Esophagus (tissue), 2 donors: ENCODE measurements around the gene PARD6G. TPM values are rescaled to one million over a fixed set of nuclear protein-coding genes. Genes with fewer than 3 reads are reported as not detected.
A peak's percentile ranks its signal among the peaks of the same experiment; 100 is the strongest.
"Not testable (repeated sequence)": the region's sequence is repeated elsewhere in the genome, so short reads cannot be mapped to it uniquely, and the experiment has no call there.

ENCODE experiments used
- H3K27ac ChIP-seq, 2 donors: one replicate each; pipeline ENCODE4 v1.5.1; 2013; ENCODE audit warnings: low read depth in 2 of 2, mild to moderate bottlenecking in 2 of 2, inconsistent platforms in 1 of 2, low read length in 1 of 2, moderate library complexity in 1 of 2
- H3K27me3 ChIP-seq, 2 donors: one replicate each; pipeline ENCODE4 v1.6.1; 2013; ENCODE audit warnings: low read length in 2 of 2, control low read depth in 1 of 2, mild to moderate bottlenecking in 1 of 2; ENCODE audit not compliant: insufficient read depth in 2 of 2, control insufficient read depth in 1 of 2
- H3K36me3 ChIP-seq, 2 donors: one replicate each; pipeline ENCODE4 v1.6.1; 2013; ENCODE audit warnings: low read length in 1 of 2; ENCODE audit not compliant: control insufficient read depth in 2 of 2, insufficient read depth in 2 of 2
- H3K4me1 ChIP-seq, 2 donors: one replicate each; pipeline ENCODE4 v1.6.1; 2013; ENCODE audit warnings: low read length in 1 of 2; ENCODE audit not compliant: control insufficient read depth in 2 of 2, insufficient read depth in 2 of 2
- H3K4me3 ChIP-seq, 2 donors: one replicate each; pipeline ENCODE4 v1.5.1; 2013; ENCODE audit warnings: low read length in 2 of 2, mild to moderate bottlenecking in 2 of 2, low read depth in 1 of 2, moderate library complexity in 1 of 2
- H3K9me3 ChIP-seq, 2 donors: one replicate each; pipeline ENCODE4 v1.6.1; 2013; ENCODE audit warnings: mild to moderate bottlenecking in 2 of 2, low read depth in 1 of 2, low read length in 1 of 2, moderate library complexity in 1 of 2; ENCODE audit not compliant: control insufficient read depth in 2 of 2, insufficient read depth in 1 of 2
- WGBS, 2 donors: extraction: QIAGEN DNeasy Blood & Tissue Kit; methylation state at CpG; one replicate each; pipeline ENCODE4 v1.1.7; 2013; 5-methylcytosine and 5-hydroxymethylcytosine counted together
- polyA plus RNA-seq, 2 donors: library from polyadenylated mRNA; stranded (reverse); fragments of 200-250 nt; gene quantifications; one replicate each; pipeline ENCODE4 v1.2.3, GENCODE V29; 2013
- donor health status: healthy with polysubstance abuse.
- donor health status: Bipolar disorder and iron deficiency.

The PARD6G gene
- 10 to 100 TPM; 10.9 to 15.9 TPM for polyA plus RNA-seq

DNA sequence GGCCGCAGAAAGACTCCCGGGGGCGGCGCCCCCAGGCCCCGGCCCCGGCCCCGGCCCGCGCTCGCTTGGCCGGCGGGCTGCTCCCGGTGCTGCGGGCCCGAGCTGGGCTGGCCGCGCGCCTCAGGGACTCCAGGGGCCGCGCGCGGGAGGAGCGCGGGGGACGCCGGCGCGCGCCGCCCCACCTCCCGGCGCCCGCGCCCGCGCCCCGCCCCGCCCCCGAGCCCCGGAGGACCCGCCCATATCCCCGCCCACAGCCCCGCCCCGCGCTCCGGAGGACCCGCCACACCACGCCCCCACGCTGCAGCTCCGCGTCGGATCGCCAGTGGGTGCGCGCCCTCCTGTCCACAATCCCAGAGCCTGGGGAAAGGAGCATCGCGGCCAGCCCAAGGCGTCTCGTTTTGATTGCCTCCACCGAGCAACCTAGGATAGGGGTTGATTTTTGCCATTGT lies at the start of gene PARD6G:
Gene PARD6G, minus strand, starts transcription at position 122 of the 449 bp plus-strand sequence. CDS start 166 bp downstream, outside the sequence.
- no peaks in the 10 kb centered on the region for H3K27me3 ChIP-seq
- H3K36me3 ChIP-seq: peaks cover 0 to 2% of the 10 kb centered on the region in 2 donors
- WGBS, 2 donors: 1% methylated on average over 32 to 60 of the region's 60 CpGs
- H3K4me1 ChIP-seq: peaks cover under 1 to 10% of the 10 kb centered on the region in 2 donors
- H3K9me3 ChIP-seq: no peaks in the 10 kb centered on the region
- H3K27ac ChIP-seq: peak within 1 kb of the TSS; percentile 60 to 84
- peak within 1 kb of the TSS; percentile 62 to 85 for H3K4me3 ChIP-seq

DNA sequence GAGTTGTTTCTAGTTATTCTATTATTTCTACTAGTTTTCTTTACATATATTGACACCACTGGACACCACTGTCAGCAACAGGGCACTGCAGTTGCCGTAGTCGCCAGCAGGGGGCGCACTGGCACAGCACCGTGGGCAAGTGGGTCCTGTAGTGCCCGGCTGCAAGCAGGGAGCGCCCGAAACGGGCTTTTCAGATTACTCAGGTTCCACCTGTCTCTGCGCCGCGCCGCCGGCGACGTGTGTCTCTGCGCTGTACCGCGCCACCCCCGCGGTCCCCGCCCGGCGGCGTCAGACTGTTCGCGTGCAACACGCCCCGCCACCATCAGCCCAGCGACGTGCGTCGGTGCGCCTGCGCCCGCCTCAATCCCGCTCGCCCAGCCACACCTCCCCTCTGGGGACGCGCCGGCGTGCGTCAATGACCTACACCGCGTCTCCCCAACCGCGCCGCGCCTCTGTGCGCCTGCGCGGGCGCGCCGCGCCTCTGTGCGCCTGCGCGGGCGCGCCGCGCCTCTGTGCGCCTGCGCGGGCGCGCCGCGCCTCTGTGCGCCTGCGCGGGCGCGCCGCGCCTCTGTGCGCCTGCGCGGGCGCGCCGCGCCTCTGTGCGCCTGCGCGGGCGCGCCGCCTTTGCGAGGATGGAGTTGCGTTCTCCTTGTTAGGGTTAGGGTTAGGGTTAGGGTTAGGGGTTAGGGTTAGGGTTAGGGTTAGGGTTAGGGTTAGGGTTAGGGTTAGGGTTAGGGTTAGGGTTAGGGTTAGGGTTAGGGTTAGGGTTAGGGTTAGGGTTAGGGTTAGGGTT lies 15.1 kb upstream of the PARD6G start:
- WGBS, 2 donors: 79 to 81% methylated on average over 52 to 91 of the region's 91 CpGs
- not testable (repeated sequence) for H3K27ac ChIP-seq, H3K27me3 ChIP-seq, H3K4me1 ChIP-seq, H3K36me3 ChIP-seq, H3K4me3 ChIP-seq, H3K9me3 ChIP-seq

- H3K9me3 ChIP-seq: peaks cover 0 to 2% of the 10 kb centered on the region in 2 donors
- WGBS, 2 donors: 91 to 94% methylated on average over 4 of the region's 4 CpGs
Measured at GRCh38 chr18:80259610-80260009, 12.3 kb upstream of the PARD6G start.

DNA sequence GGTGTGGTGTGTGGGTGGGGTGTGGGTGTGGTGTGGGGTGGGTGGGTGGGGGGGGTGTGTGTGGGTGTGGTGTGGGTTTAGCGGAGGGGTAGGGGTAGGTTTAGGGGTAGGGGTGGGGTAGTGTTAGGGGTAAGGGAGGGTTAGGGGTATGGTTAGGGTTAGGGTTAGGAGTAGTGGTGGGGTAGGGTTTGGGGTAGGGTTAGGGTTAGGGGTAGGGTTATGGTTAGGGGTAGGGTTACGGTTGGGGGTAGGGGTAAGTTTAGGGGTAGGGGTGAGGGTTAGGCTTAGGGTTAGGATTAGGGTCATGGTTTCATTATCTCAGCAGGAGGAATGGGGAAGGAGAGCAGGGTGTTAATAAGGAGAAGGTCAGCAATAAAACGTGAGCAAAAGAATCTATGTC lies 11.3 kb upstream of the PARD6G start:
- Histone ChIP-seq H3K4me3 (peak overlapping the region in 1 of 2 donors; percentile 40), H3K27ac (no peak overlapping the region), H3K9me3 (peaks cover 0 to 2% of the 10 kb centered on the region in 2 donors), H3K36me3 (no peaks in the 10 kb centered on the region), H3K4me1 (peaks cover 0 to 3% of the 10 kb centered on the region in 2 donors), H3K27me3 (no peaks in the 10 kb centered on the region)
- WGBS, 2 donors: 69 to 86% methylated on average over 2 to 3 of the region's 3 CpGs

More at GRCh38 chr18:80259610-80260009, 12.3 kb upstream of the PARD6G start:
- Histone ChIP-seq H3K4me1 (peaks cover 0 to 3% of the 10 kb centered on the region in 2 donors), H3K27ac (no peak overlapping the region), H3K36me3 (no peaks in the 10 kb centered on the region), H3K27me3 (no peaks in the 10 kb centered on the region), H3K4me3 (no peak overlapping the region)

- WGBS, 2 donors: 44 to 45% methylated on average over 12 of the region's 12 CpGs
- H3K9me3 ChIP-seq: not testable (repeated sequence)
Measured at GRCh38 chr18:80257579-80258543, 10.5 kb upstream of the PARD6G start.

DNA sequence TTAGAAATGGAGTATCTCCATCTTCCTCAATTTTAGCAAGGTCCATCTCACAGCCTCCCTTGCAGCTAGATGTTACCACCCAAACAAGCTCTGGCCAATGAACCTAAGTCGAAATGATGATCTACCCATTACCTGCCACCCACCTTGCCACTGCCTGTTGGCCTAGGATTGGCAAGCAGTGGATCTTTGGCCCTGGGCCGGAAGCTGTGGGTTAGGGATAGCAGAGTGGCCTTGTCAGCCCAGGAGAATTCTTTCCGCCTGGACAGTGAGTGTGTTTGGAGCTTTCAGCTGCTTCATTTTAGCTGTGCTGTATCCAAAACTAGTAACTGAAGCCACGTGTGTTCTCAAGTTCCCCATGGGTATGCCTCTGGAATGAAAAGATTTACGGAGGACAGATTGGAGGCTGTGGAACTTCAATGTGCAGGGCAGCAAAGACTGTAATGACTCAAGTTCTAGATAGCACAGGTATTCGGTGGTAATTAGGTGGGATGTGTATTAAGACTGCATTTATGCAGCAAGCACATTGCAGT lies 7.7 kb upstream of the PARD6G start:
- Histone ChIP-seq H3K4me3 (no peak overlapping the region), H3K27ac (no peak overlapping the region), H3K27me3 (no peaks in the 10 kb centered on the region), H3K9me3 (peaks cover 0 to 2% of the 10 kb centered on the region in 2 donors), H3K4me1 (peaks cover 0 to 3% of the 10 kb centered on the region in 2 donors), H3K36me3 (no peaks in the 10 kb centered on the region)
- 77 to 83% methylated on average over 6 of the region's 6 CpGs for WGBS, 2 donors

More at GRCh38 chr18:80257579-80258543, 10.5 kb upstream of the PARD6G start:
- H3K4me1 ChIP-seq, H3K27ac ChIP-seq, H3K27me3 ChIP-seq, H3K36me3 ChIP-seq: not testable (repeated sequence)
- peak overlapping the region in 1 of 2 donors; percentile 40 for H3K4me3 ChIP-seq

- Histone ChIP-seq H3K27me3 (no peaks in the 10 kb centered on the region), H3K36me3 (no peaks in the 10 kb centered on the region), H3K27ac (no peak overlapping the region), H3K4me1 (peaks cover 0 to 7% of the 10 kb centered on the region in 2 donors), H3K9me3 (peaks cover 0 to 2% of the 10 kb centered on the region in 2 donors), H3K4me3 (no peak overlapping the region)
- WGBS, 2 donors: 67 to 76% methylated on average over 8 of the region's 8 CpGs
Measured at GRCh38 chr18:80253871-80254492, 6.7 kb upstream of the PARD6G start.

GRCh38 chr18:80253236-80253635 lies 5.9 kb upstream of the PARD6G start:
- Histone ChIP-seq H3K4me3 (no peak overlapping the region), H3K9me3 (peaks cover 0 to 1% of the 10 kb centered on the region in 2 donors), H3K27me3 (no peaks in the 10 kb centered on the region), H3K36me3 (no peaks in the 10 kb centered on the region), H3K27ac (no peak overlapping the region), H3K4me1 (peaks cover 0 to 7% of the 10 kb centered on the region in 2 donors)
- 86 to 94% methylated on average over 7 of the region's 8 CpGs for WGBS, 2 donors

GRCh38 chr18:80252136-80252535 lies 4.8 kb upstream of the PARD6G start:
- WGBS, 2 donors: 92 to 94% methylated on average over 6 of the region's 6 CpGs
- Histone ChIP-seq H3K27ac (no peak overlapping the region), H3K27me3 (no peaks in the 10 kb centered on the region), H3K36me3 (no peaks in the 10 kb centered on the region), H3K9me3 (no peaks in the 10 kb centered on the region), H3K4me3 (no peak overlapping the region), H3K4me1 (peaks cover 0 to 7% of the 10 kb centered on the region in 2 donors)
